GM12878 (cell line): ENCODE data around the gene ANP32D. TPM values are rescaled to one million over a fixed set of nuclear protein-coding genes. Genes with fewer than 3 reads are reported as not detected.

Source experiments
- BCLAF1 ChIP-seq: fragments of 450-650 bp; IDR thresholded peaks from 2 replicates; pipeline ENCODE4 v1.6.1; 2017; ENCODE audit warnings: antibody characterized with exemption, mild to moderate bottlenecking, moderate library complexity
- CEBPB ChIP-seq, 2 experiments: fragments of 150-350 bp in 1 of 2; IDR thresholded peaks; 2 replicates each; pipeline ENCODE4 v1.6.1; 2012 to 2014; ENCODE audit warnings: low read depth in 2 of 2, low read length in 2 of 2, borderline replicate concordance in 1 of 2, inconsistent platforms in 1 of 2
- CEBPZ ChIP-seq: fragments of 150-350 bp; IDR thresholded peaks from 2 replicates; pipeline ENCODE4 v1.6.1; 2016; ENCODE audit warnings: low read depth, low read length
- EZH2 ChIP-seq: IDR thresholded peaks from 2 replicates; pipeline ENCODE4 v1.6.1; 2012; ENCODE audit warnings: low read depth, mild to moderate bottlenecking, control low read depth, inconsistent platforms, low read length, borderline replicate concordance; ENCODE audit not compliant: control insufficient read depth
- FOS ChIP-seq: IDR thresholded peaks from 3 replicates; pipeline ENCODE4 v1.6.1; 2011; ENCODE audit warnings: borderline replicate concordance; ENCODE audit not compliant: insufficient read length; ENCODE audit errors: extremely low read depth
- IKZF2 ChIP-seq, 2 experiments: fragments of 450-650 bp; IDR thresholded peaks; 2 replicates each; pipeline ENCODE4 v1.6.1; 2017; ENCODE audit warnings: mild to moderate bottlenecking in 2 of 2, moderate library complexity in 2 of 2
- IRF4 ChIP-seq: IDR thresholded peaks from 2 replicates; pipeline ENCODE4 v1.6.1; 2011; ENCODE audit warnings: low read depth, low read length
- KDM1A ChIP-seq: fragments of 200-600 bp; sonication (generic); IDR thresholded peaks from 2 replicates; pipeline ENCODE4 v1.6.1; 2016; ENCODE audit warnings: borderline replicate concordance
- KLF5 ChIP-seq: fragments of 450-650 bp; IDR thresholded peaks from 2 replicates; pipeline ENCODE4 v1.6.1; 2014; ENCODE audit warnings: mild to moderate bottlenecking; ENCODE audit not compliant: partially characterized antibody
- MEF2A ChIP-seq: IDR thresholded peaks from 2 replicates; pipeline ENCODE4 v1.6.1; 2011; ENCODE audit warnings: low read depth, mild to moderate bottlenecking, low read length, moderate library complexity; ENCODE audit not compliant: insufficient read depth
- MLLT1 ChIP-seq: fragments of 450-650 bp; IDR thresholded peaks from 2 replicates; pipeline ENCODE4 v1.6.1; 2016; ENCODE audit warnings: mild to moderate bottlenecking
- NR2F1 ChIP-seq: fragments of 450-650 bp; conservative IDR thresholded peaks from 2 replicates; pipeline ENCODE4 v1.6.1; 2017; ENCODE audit warnings: mild to moderate bottlenecking
- PML ChIP-seq: IDR thresholded peaks from 2 replicates; pipeline ENCODE4 v1.6.1; 2012; ENCODE audit warnings: low read length, inconsistent platforms
- REST ChIP-seq: IDR thresholded peaks from 2 replicates; pipeline ENCODE4 v1.6.1; 2012; ENCODE audit warnings: mild to moderate bottlenecking, low read depth, low read length
- TCF7 ChIP-seq: IDR thresholded peaks from 2 replicates; pipeline ENCODE4 v1.6.1; 2014; ENCODE audit warnings: antibody characterized with exemption, borderline replicate concordance
- ZBTB11 ChIP-seq: fragments of 450-650 bp; formaldehyde crosslinking; IDR thresholded peaks from 2 replicates; pipeline ENCODE4 v1.5.0; 2022; ENCODE audit warnings: mild to moderate bottlenecking, missing genetic modification characterization
- polyA plus RNA-seq, 11 experiments: library from polyadenylated mRNA; depleted of rRNA in 4 of 11; unstranded in 6 of 11; stranded (reverse) in 5 of 11; fragments of >200 nt; fragmentation: Nextera tagmentation in 4 of 11; fragmentation: Illumina TruSeq in 1 of 11; extraction: Ambion mirVana in 4 of 11; extraction: Trizol in 1 of 11; gene quantifications; 1 replicate in 1 of 11; 2 replicates in 10 of 11; pipeline versions ENCODE4 v1.2.1 to v1.2.3, GENCODE V29; 2011 to 2016; ENCODE audit warnings: inconsistent platforms in 2 of 11, missing spikeins in 2 of 11, low read depth in 1 of 11
- total RNA-seq, 4 experiments: library from RNA; depleted of rRNA in 3 of 4; stranded (reverse); fragments of >200 nt in 3 of 4; fragmentation: Illumina TruSeq in 1 of 4; extraction: Trizol in 1 of 4; gene quantifications; 2 replicates each; pipeline versions ENCODE4 v1.2.1 to v1.2.3, GENCODE V29; 2013 to 2021

ANP32D gene
- total and polyA plus RNA-seq, 10 of the 15 experiments (the other 5 are each of a cell fraction or from before 2014, with no cell fraction given), result not detected

- TF ChIP-seq BCLAF1, result no peak
- TF ChIP-seq PML, result no peak
- TF ChIP-seq CEBPZ, result no peak
- TF ChIP-seq EZH2, result no peak
- TF ChIP-seq CEBPB (IDR thresholded peaks at IDR 0.05; ENCODE audit: borderline replicate concordance in 1 of 2, low read depth in 2 of 2, low read length in 2 of 2), result no peak
- TF ChIP-seq KLF5, result no peak
- TF ChIP-seq KDM1A, result no peak
- no peak for TF ChIP-seq MLLT1
- no peak for TF ChIP-seq ZBTB11 (CRISPR knock-in tag)
- TF ChIP-seq FOS, result no peak
- TF ChIP-seq TCF7, result no peak
- TF ChIP-seq IKZF2 (IDR thresholded peaks at IDR 0.05), result peak; percentile 68 to 75
- TF ChIP-seq NR2F1, result peak; percentile 74
- no peak for TF ChIP-seq REST
- TF ChIP-seq MEF2A, result no peak
- no peak for TF ChIP-seq IRF4
Observed at GRCh38 chr12:48512855-48513254, 40.5 kb downstream of the ANP32D start (continued).
